ENCODE results near the gene PHF19.
A peak's percentile ranks its signal among the peaks of the same experiment; 100 is the strongest.

Gene PHF19

GRCh38 chr9:120870206-120870605 lies 6.8 kb downstream of the PHF19 start:
- no peak for DNase-seq

- DNase-seq: no peak
Observed at GRCh38 chr9:120869726-120870125, 7.3 kb downstream of the PHF19 start.

- DNase-seq: no peak
Observed at GRCh38 chr9:120869360-120869687, 7.7 kb downstream of the PHF19 start.

- no peak for DNase-seq
Observed at GRCh38 chr9:120868676-120869359, 8.2 kb downstream of the PHF19 start.

- DNase-seq: no peak
Observed at GRCh38 chr9:120868339-120868675, 8.7 kb downstream of the PHF19 start.

- no peak for DNase-seq
Observed at GRCh38 chr9:120867676-120868338, 9.2 kb downstream of the PHF19 start.

- DNase-seq: no peak
Observed at GRCh38 chr9:120866651-120867050, 10.3 kb downstream of the PHF19 start.

GRCh38 chr9:120865809-120866208 lies 11.2 kb downstream of the PHF19 start:
- DNase-seq: no peak

GRCh38 chr9:120865176-120865575 lies 11.8 kb downstream of the PHF19 start:
- no peak for DNase-seq

- DNase-seq: no peak
Observed at GRCh38 chr9:120864719-120865118, 12.3 kb downstream of the PHF19 start.

GRCh38 chr9:120863833-120864232 lies 13.2 kb downstream of the PHF19 start:
- no peak for DNase-seq

GRCh38 chr9:120862452-120862851 lies 14.5 kb downstream of the PHF19 start:
- no peak for DNase-seq

- no peak for DNase-seq
Observed at GRCh38 chr9:120861935-120862334, 15.1 kb downstream of the PHF19 start.

- no peak for DNase-seq
Observed at GRCh38 chr9:120860083-120860482, 16.9 kb downstream of the PHF19 start.

GRCh38 chr9:120859361-120859760 lies 17.6 kb downstream of the PHF19 start:
- DNase-seq: no peak

GRCh38 chr9:120857902-120858301 lies 19.1 kb downstream of the PHF19 start:
- no peak for DNase-seq

GRCh38 chr9:120857481-120857880 lies 19.5 kb downstream of the PHF19 start:
- DNase-seq: no peak

- DNase-seq: peak; percentile 59
Observed at GRCh38 chr9:120856700-120857099, 20.3 kb downstream of the PHF19 start.

- DNase-seq: peak; percentile 73
Observed at GRCh38 chr9:120855827-120856670, 20.9 kb downstream of the PHF19 start.

- no peak for DNase-seq
Observed at GRCh38 chr9:120854596-120855327, 22.2 kb downstream of the PHF19 start.

GRCh38 chr9:120853198-120853597 lies 23.8 kb downstream of the PHF19 start:
- DNase-seq: no peak

- DNase-seq: no peak
Observed at GRCh38 chr9:120852240-120853010, 24.6 kb downstream of the PHF19 start.

- no peak for DNase-seq
Observed at GRCh38 chr9:120851449-120851848, 25.5 kb downstream of the PHF19 start.
